Measurements from ENCODE around the gene PTCSC3. TPM values are rescaled to one million over a fixed set of nuclear protein-coding genes. Genes with fewer than 3 reads are reported as not detected.

PTCSC3 gene
- total RNA-seq, 2 donors from 2014 or later: not detected

GRCh38 chr14:36087411-36087810, 89.1 kb downstream of the PTCSC3 start:
- Mint-ChIP-seq H3K36me3 (ENCODE audit: low read depth) (no peaks in the 10 kb centered on the region), H3K27ac (no peak overlapping the region), H3K27me3 (ENCODE audit: insufficient read depth) (peaks cover 13% of the 10 kb centered on the region), H3K4me3 (no peak overlapping the region), H3K4me1 (no peaks in the 10 kb centered on the region), H3K9me3 (no peaks in the 10 kb centered on the region)
- DNase-seq: no peak
- H3K4me1 ChIP-seq (ENCODE audit: control insufficient read depth, insufficient read depth, low read length): no peaks in the 10 kb centered on the region
- no peaks in the 10 kb centered on the region for H3K27me3 ChIP-seq (ENCODE audit: control insufficient read depth, insufficient read depth, low read length, poor library complexity, severe bottlenecking)
- H3K4me3 ChIP-seq (ENCODE audit: low read length): no peak overlapping the region
- H3K27ac ChIP-seq (ENCODE audit: low read depth, low read length): no peak overlapping the region
- TF ChIP-seq CTCF (conservative IDR thresholded peaks at IDR 0.05): no peak
- no peak overlapping the region for H3K9ac ChIP-seq (ENCODE audit: extremely low read depth, low read length, poor library complexity, severe bottlenecking)
- 75% methylated on average over 2 of the region's 3 CpGs; no CpG with 5 or more reads in 1 of the 2 experiments for WGBS, 2 experiments (ENCODE audit: insufficient coverage in 1 of 2, insufficient read length in 1 of 2)
- H3K9me3 ChIP-seq (ENCODE audit: control insufficient read depth, low read length): no peaks in the 10 kb centered on the region
- H3K36me3 ChIP-seq (ENCODE audit: control insufficient read depth, insufficient read depth, low read length): no peaks in the 10 kb centered on the region

GRCh38 chr14:36086629-36087395, 89.7 kb downstream of the PTCSC3 start:
- WGBS, 2 experiments (ENCODE audit: insufficient coverage in 1 of 2, insufficient read length in 1 of 2): 40 to 78% methylated on average over 1 of the region's 1 CpG
- H3K36me3 ChIP-seq (ENCODE audit: control insufficient read depth, insufficient read depth, low read length): no peaks in the 10 kb centered on the region
- no peaks in the 10 kb centered on the region for H3K27me3 ChIP-seq (ENCODE audit: control insufficient read depth, insufficient read depth, low read length, poor library complexity, severe bottlenecking)
- no peak for TF ChIP-seq CTCF (conservative IDR thresholded peaks at IDR 0.05)
- Mint-ChIP-seq H3K9me3 (no peaks in the 10 kb centered on the region), H3K36me3 (ENCODE audit: low read depth) (no peaks in the 10 kb centered on the region), H3K4me1 (no peaks in the 10 kb centered on the region), H3K27me3 (ENCODE audit: insufficient read depth) (peaks cover 13% of the 10 kb centered on the region), H3K27ac (no peak overlapping the region), H3K4me3 (no peak overlapping the region)
- no peaks in the 10 kb centered on the region for H3K4me1 ChIP-seq (ENCODE audit: control insufficient read depth, insufficient read depth, low read length)
- no peaks in the 10 kb centered on the region for H3K9me3 ChIP-seq (ENCODE audit: control insufficient read depth, low read length)
- H3K4me3 ChIP-seq (ENCODE audit: low read length): no peak overlapping the region
- no peak for DNase-seq
- no peak overlapping the region for H3K9ac ChIP-seq (ENCODE audit: extremely low read depth, low read length, poor library complexity, severe bottlenecking)
- H3K27ac ChIP-seq (ENCODE audit: low read depth, low read length): no peak overlapping the region

GRCh38 chr14:36085861-36086260, 90.7 kb downstream of the PTCSC3 start:
- no peak overlapping the region for H3K4me3 ChIP-seq (ENCODE audit: low read length)
- Mint-ChIP-seq H3K27ac (no peak overlapping the region), H3K4me1 (no peaks in the 10 kb centered on the region), H3K4me3 (no peak overlapping the region), H3K9me3 (no peaks in the 10 kb centered on the region), H3K36me3 (ENCODE audit: low read depth) (no peaks in the 10 kb centered on the region), H3K27me3 (ENCODE audit: insufficient read depth) (peaks cover 13% of the 10 kb centered on the region)
- H3K4me1 ChIP-seq (ENCODE audit: control insufficient read depth, insufficient read depth, low read length): no peaks in the 10 kb centered on the region
- H3K27ac ChIP-seq (ENCODE audit: low read depth, low read length): no peak overlapping the region
- no peak for DNase-seq
- no peaks in the 10 kb centered on the region for H3K27me3 ChIP-seq (ENCODE audit: control insufficient read depth, insufficient read depth, low read length, poor library complexity, severe bottlenecking)
- no peak overlapping the region for H3K9ac ChIP-seq (ENCODE audit: extremely low read depth, low read length, poor library complexity, severe bottlenecking)
- H3K36me3 ChIP-seq (ENCODE audit: control insufficient read depth, insufficient read depth, low read length): no peaks in the 10 kb centered on the region
- WGBS, 2 experiments (ENCODE audit: insufficient coverage in 1 of 2, insufficient read length in 1 of 2): 69 to 80% methylated on average over 2 to 6 of the region's 6 CpGs
- TF ChIP-seq CTCF (conservative IDR thresholded peaks at IDR 0.05): no peak
- no peaks in the 10 kb centered on the region for H3K9me3 ChIP-seq (ENCODE audit: control insufficient read depth, low read length)

Other genes starting within 250 kb of the PTCSC3 start
- 10 to 100 TPM; 35.5 TPM for gene MBIP, start 143.9 kb upstream of the PTCSC3 start, total RNA-seq

Measured in endodermal cell (in vitro differentiated cells).